ENCODE data around the gene FRMPD4.
"Not testable (repeated sequence)": the region's sequence is repeated elsewhere in the genome, so short reads cannot be mapped to it uniquely, and the experiment has no call there.

GRCh38 chrX:12515384-12515783 is 377.1 kb downstream of the FRMPD4 start:
- TF ChIP-seq EZH2 (IDR thresholded peaks at IDR 0.05; ENCODE audit: low read length, missing control alignments); CTCF (conservative IDR thresholded peaks at IDR 0.05 in 1 of 2, IDR thresholded peaks at IDR 0.05 in 1 of 2; ENCODE audit: low read depth in 1 of 2, low read length in 2 of 2): not testable (repeated sequence)
